ENCODE data around the gene ZNF892.
A peak's percentile ranks its signal among the peaks of the same experiment; 100 is the strongest.

ZNF892 gene

DNA sequence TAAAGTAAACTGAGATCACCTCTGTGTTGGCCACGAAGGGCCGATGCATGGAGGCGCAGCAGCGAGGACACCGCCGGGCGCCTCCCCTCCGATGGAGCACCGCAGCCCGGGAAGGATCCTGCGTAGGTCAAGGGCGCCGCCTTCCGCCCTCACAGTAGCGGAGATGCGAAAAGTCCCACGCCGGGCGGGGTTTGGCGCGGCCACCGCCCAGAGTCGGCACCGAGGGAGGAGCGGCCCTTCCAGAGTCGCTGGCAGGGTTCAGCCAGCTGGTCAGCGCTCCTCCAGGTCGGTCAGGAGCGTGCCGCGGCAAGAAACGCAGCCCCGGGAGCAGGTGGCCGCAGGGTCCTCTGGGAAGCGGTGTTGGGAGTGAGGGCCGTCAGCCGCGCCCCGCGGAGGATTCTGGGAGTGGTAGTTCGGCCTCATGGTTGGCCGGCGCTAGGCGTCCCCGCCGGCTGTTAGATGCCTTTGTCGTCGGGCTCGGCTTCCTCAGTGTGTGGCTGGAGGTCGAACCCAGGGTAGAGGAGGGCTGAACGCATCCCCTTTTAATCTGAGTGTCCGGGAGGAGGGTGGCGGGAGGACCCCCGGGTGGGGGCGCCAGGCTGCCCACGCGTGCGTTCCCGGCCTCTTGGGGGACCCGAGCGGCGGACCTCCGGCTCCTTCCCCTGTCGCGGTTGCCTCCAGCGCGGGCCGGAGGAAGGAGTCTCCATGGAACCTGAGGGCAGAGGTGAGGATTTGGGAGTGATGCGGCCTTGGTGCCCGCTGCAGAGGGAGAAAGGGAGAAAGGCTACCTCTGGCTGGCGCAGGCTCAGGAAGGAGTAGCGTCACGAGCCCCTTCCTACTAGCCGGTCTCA is at the start of gene ZNF892:
TSS of gene ZNF892 (plus strand) at position 411 of the 851 bp plus-strand sequence. CDS start at position 706, 295 bp downstream.
- DNase-seq, result peak; percentile 80

DNA sequence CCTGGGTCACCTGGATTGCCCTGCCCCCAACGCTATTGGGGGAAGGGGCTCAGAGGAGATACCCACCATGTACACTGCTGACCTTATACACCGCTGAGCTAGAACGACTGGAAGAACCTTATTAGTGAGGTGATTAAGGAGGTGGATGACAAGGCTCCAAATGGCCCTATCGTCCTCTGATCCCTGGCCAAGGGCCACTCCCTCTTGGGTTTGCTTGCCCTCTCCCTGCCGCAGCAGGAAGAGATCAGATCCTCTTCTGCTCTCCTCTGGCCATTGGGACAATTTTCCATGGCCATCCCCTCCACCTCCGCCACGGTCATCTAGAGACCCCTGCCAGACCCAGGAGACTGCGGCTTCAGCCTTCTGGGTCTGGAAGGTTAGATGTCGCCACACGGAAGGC is 48.9 kb upstream of the ZNF892 start:
- DNase-seq, result no peak

DNA sequence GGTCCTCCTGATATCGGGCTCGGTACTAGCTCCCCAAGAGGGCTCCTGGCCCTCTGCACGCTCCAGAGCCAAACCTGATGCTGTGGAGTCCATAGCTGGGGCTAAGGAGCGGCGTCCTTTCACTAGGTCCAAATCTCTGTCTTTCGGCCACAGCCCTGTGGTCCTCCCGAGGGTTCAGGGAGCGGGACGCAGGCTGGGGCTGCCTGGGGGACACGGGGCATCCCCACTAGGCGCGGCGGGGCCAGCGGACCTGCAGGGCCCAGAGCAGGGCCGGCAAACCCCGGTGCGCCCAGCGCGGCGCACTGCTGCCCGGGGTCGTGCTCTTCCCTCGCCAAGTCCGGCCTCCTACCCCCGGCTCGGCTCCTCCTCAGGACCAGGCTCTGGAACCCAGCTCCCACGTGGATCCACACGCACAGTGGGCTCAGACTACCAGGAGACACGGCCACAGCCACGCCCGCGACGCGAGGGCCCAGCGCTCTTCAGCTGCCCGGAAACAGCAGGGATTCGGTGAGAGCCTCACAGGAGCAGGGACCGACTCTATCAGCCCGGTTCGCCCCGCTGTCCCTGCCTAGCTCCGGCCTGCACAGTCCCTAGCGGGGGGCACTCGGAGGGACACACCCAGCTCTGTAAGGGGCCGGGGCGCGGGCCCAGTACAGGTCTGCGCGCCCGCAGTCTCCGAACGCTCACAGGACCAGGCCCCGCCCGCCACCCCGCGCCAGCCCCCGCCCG is 48.3 kb upstream of the ZNF892 start:
- DNase-seq, result peak; percentile 22

- peak; percentile 72 for DNase-seq
These were observed 47.5 kb upstream of the ZNF892 start, which contains the start of gene ZNF514 for GRCh38 chr2:95159690-95160449. ZNF514 (minus strand) TSS chr2:95159848; CDS start chr2:95153253, 6,595 bp downstream.

GRCh38 chr2:95165030-95165370 is 42.3 kb upstream of the ZNF892 start:
- no peak for DNase-seq

DNA sequence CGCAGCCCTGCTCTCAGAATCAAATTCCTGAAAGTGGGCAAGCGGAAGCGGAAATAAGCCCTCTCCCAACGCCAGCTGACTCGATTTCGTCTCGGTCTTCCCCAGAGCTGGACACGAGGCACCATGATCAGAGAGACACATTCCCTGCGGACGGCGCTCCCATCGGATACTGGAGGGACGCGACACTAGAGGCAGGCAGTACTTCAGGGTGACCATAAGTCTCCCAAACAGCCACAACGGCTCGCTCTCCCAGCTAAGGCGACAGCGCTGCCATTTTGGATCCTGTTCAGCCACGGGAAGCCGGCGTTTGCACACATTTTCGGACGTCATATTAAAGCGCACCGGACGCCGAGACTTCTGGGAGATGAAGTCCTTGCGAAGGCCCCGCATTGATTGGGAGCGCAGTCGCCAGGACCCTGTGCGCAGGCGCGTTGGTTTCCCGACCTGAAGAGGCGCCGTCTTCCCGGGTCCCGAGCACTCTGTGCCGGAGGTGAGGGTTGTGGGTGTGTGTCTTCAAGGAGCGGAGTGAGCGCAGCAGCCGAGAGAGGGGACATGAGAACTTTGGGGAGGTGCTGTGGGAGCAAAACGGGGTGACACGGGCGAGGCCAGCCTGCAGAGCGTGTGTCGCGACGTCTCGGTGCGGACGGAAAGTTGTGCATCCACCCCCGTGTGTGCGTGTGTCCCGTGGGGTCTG is 41.8 kb upstream of the ZNF892 start, which contains the start of gene ZNF2:
TSS of gene ZNF2 (plus strand) at position 439 of the 694 bp plus-strand sequence. CDS start 10,418 bp downstream, outside the sequence.
- DNase-seq, result peak; percentile 98

- DNase-seq, result no peak
These were observed 41.1 kb upstream of the ZNF892 start for GRCh38 chr2:95166065-95166763.

DNA sequence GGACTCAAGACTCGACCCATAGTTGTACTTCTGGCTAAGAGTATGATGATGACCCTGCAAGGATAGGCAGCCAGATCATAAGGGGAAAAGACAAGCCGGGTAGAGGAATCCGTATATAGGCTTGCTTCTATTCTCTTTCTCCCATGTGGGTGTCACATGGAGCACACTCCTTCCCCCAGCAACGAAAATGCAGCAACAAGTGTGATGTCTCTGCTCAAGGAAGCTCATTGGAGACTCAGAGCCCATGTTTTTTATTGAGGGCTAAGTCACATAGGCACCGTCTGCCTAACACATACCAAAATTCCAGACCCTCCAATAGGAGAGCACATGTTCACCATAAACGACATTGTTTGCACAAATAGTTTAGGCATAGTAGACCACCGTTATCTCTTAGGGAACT is 35.4 kb upstream of the ZNF892 start:
- DNase-seq, result no peak

DNA sequence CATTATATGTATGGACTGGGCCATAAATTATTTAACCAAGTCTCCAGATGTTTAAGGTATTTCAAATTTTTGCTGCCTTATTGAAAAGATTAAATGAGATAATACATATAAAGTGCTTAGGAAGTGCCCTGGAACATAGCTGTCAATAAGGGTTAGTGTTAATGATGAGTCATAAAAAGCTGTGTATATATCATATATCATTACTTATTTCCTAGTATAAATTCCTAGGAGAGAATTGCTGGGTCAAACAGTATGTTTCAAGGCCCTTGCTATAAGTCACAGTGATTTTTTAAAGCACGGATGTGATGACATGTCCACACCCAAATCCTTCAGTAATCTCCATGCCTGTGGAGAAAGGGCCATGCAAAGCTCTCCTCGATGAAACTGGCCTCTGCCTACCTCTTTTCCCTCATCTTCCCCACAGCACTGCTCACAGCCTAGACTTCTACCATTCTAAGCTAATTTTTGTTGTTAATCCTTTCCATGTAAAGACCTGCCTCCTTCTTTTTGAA is 33.2 kb upstream of the ZNF892 start:
- no peak for DNase-seq

DNA sequence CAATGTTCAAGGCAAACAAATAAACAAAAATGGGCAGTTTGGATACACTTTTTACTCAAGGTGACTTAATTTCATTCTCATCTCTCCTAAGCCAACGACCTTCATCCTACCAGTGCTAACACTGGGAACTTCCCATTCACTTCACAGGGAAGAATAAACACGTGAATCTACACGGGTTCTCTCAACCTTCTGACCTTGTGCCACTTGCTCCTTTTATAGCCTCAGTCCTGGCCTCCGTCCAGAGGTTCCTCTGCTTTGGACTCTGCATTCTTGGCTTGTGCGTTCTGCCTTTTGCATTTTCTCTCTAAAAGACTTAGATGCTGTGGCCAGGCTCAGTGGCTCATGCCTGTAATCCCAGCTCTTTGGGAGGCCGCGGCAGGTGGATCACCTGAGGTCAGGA is 27.9 kb upstream of the ZNF892 start:
- DNase-seq, result no peak

GRCh38 chr2:95181774-95182173 is 25.5 kb upstream of the ZNF892 start:
- no peak for DNase-seq

GRCh38 chr2:95185197-95185596 is 22.1 kb upstream of the ZNF892 start:
- no peak for DNase-seq

- DNase-seq, result no peak
These were observed 21.3 kb upstream of the ZNF892 start for GRCh38 chr2:95185973-95186372.

- DNase-seq, result peak; percentile 47
These were observed 14.4 kb upstream of the ZNF892 start for GRCh38 chr2:95192956-95193355.

DNA sequence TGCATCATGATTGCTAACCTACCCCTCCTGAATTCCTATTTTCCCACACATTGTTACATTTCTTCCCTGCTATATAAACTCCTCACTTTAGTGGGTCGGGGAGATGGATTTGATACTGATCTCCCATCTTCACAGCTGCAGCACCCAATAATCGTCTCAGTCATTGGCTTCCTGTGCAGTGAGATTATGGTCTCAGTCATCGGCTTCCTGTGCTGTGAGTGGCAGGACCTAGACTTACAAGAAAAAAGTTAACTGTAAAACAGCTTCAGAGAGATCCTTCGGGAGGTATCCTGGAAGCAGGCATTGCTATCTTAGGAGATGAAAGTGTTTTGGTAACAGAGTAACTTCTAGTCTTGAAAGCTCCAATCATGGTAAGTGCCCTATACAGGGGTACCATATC is 3.4 kb upstream of the ZNF892 start:
- no peak for DNase-seq

GRCh38 chr2:95204396-95204795 is 2.9 kb upstream of the ZNF892 start:
- no peak for DNase-seq

- no peak for DNase-seq
These were observed 1.2 kb upstream of the ZNF892 start for GRCh38 chr2:95206096-95206495.

GRCh38 chr2:95208106-95208505 is 785 bp downstream of the ZNF892 start:
- DNase-seq, result no peak

DNA sequence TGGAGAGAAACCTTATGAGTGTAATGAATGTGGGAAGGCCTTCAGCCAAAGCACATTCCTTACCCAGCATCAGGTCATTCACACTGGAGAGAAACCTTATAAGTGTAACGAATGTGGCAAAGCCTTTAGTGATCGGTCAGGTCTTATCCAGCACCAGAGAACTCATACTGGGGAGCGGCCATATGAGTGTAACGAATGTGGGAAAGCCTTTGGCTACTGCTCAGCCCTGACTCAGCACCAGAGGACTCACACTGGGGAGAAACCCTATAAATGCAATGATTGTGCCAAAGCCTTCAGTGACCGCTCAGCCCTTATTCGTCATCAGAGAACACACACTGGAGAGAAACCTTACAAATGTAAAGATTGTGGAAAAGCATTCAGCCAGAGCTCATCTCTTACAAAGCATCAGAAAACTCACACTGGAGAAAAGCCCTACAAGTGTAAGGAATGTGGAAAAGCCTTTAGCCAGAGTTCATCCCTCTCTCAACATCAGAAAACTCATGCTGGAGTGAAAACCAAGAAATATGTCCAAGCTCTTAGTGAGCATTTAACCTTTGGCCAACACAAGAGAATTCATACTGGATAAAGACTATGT is 7.8 kb downstream of the ZNF892 start:
- DNase-seq, result no peak

- no peak for DNase-seq
These were observed 13.1 kb downstream of the ZNF892 start for GRCh38 chr2:95220449-95220848.

GRCh38 chr2:95225658-95226057 is 18.3 kb downstream of the ZNF892 start:
- no peak for DNase-seq
